Stimulated activated CD8-positive, alpha-beta memory T cell treated with anti-CD3 and anti-CD28 coated beads, Interleukin-2, amount 100 ng/mL, for 1 hour (primary cell): ENCODE data around the gene RNF214.
"Not testable (repeated sequence)": the region's sequence is repeated elsewhere in the genome, so short reads cannot be mapped to it uniquely, and the experiment has no call there.

Source experiments
- DNase-seq, 2 donors: peaks; one replicate each; pipeline ENCODE4 v3.0.0-alpha.2; 2020; ENCODE audit warnings: low read depth in 2 of 2

RNF214 gene

GRCh38 chr11:117315285-117316196, 83.1 kb downstream of the RNF214 start:
- DNase-seq, result no peak

GRCh38 chr11:117316197-117316961, 83.9 kb downstream of the RNF214 start, which contains the start of gene BACE1:
BACE1 (minus strand) TSS chr11:117316256; CDS start chr11:117315795, 461 bp downstream.
- no peak for DNase-seq

- DNase-seq, result no peak
Observed at GRCh38 chr11:117318738-117319137, 86.3 kb downstream of the RNF214 start.

- no peak for DNase-seq
Observed at GRCh38 chr11:117319214-117319840, 86.9 kb downstream of the RNF214 start.

GRCh38 chr11:117327255-117327566, 94.7 kb downstream of the RNF214 start:
- not testable (repeated sequence) for DNase-seq

- DNase-seq, result peak; percentile 87 to 88
Observed at GRCh38 chr11:117327567-117328374, 95.3 kb downstream of the RNF214 start, which contains the start of gene CEP164. CEP164 (plus strand) TSS chr11:117327854; CDS start chr11:117338587, 10,733 bp downstream.

- DNase-seq, result no peak
Observed at GRCh38 chr11:117328375-117329010, 96.0 kb downstream of the RNF214 start.

GRCh38 chr11:117332843-117333242, 100.4 kb downstream of the RNF214 start:
- DNase-seq, result no peak

- DNase-seq, result no peak
Observed at GRCh38 chr11:117333917-117334316, 101.4 kb downstream of the RNF214 start.

- no peak for DNase-seq
Observed at GRCh38 chr11:117334896-117335295, 102.4 kb downstream of the RNF214 start.

GRCh38 chr11:117335399-117335798, 102.9 kb downstream of the RNF214 start:
- DNase-seq, result no peak
